Endothelial cell of umbilical vein (primary cell): ENCODE measurements around the gene CCNA1.

Experiments used
- CTCF ChIP-seq, 2 donors: IDR thresholded peaks; 1 replicate in 1 of 2; 2 replicates in 1 of 2; pipeline ENCODE4 v1.5.1; 2011; ENCODE audit warnings: low read length in 2 of 2, mild to moderate bottlenecking in 2 of 2, moderate library complexity in 2 of 2, control low read depth in 1 of 2, inconsistent platforms in 1 of 2, low read depth in 1 of 2; ENCODE audit not compliant: insufficient read depth in 1 of 2; ENCODE audit errors: extremely low read depth in 1 of 2
- EZH2 ChIP-seq: IDR thresholded peaks from 2 replicates; pipeline ENCODE4 v1.6.1; 2012; ENCODE audit warnings: borderline replicate concordance, low read depth, mild to moderate bottlenecking, moderate library complexity, low read length, inconsistent platforms; ENCODE audit not compliant: severe bottlenecking
- FOS ChIP-seq: IDR thresholded peaks from 2 replicates; pipeline ENCODE4 v1.6.1; 2011; ENCODE audit warnings: mild to moderate bottlenecking, low read length, moderate library complexity, borderline replicate concordance; ENCODE audit not compliant: insufficient read depth
- JUN ChIP-seq: IDR thresholded peaks from 2 replicates; pipeline ENCODE4 v1.6.1; 2011; ENCODE audit warnings: borderline replicate concordance, low read depth; ENCODE audit not compliant: insufficient read length, insufficient read depth
- MYC ChIP-seq: IDR thresholded peaks from one replicate; pipeline ENCODE4 v1.6.1; 2011; ENCODE audit warnings: mild to moderate bottlenecking, low read depth, low read length
- POLR2A ChIP-seq: IDR thresholded peaks from 2 replicates; pipeline ENCODE4 v1.6.1; 2012; ENCODE audit warnings: low read depth, mild to moderate bottlenecking, control low read depth, low read length
- POLR2AphosphoS5 ChIP-seq: IDR thresholded peaks from 2 replicates; pipeline ENCODE4 v1.6.1; 2012; ENCODE audit warnings: low read depth, mild to moderate bottlenecking, control low read depth, low read length, moderate library complexity; ENCODE audit not compliant: insufficient read depth
- TF ChIP-seq, protein P1 (sequence below): IDR thresholded peaks from 2 replicates; pipeline ENCODE4 v1.6.1; 2011; ENCODE audit not compliant: insufficient read depth, insufficient read length

GRCh38 chr13:36480726-36481427 is 48.6 kb downstream of the CCNA1 start:
- TF ChIP-seq CTCF (IDR thresholded peaks at IDR 0.05; ENCODE audit: extremely low read depth in 1 of 2, insufficient read depth in 1 of 2, low read depth in 1 of 2, low read length in 2 of 2) = no peak
- no peak for TF ChIP-seq POLR2A
- TF ChIP-seq EZH2 = no peak
- no peak for TF ChIP-seq POLR2AphosphoS5
- no peak for TF ChIP-seq FOS
- TF ChIP-seq MYC = no peak
- no peak for TF ChIP-seq JUN
- TF ChIP-seq, protein P1, sequence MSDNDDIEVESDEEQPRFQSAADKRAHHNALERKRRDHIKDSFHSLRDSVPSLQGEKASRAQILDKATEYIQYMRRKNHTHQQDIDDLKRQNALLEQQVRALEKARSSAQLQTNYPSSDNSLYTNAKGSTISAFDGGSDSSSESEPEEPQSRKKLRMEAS = no peak
